Activated CD4-positive, alpha-beta memory T cell treated with anti-CD3 and anti-CD28 coated beads, Interleukin-2, amount 10 ng/mL, durations not matched to agents 7 days and 5 days (primary cell): ENCODE results near the gene SGMS1. TPM values are rescaled to one million over a fixed set of nuclear protein-coding genes. Genes with fewer than 3 reads are reported as not detected.
"Not testable (repeated sequence)": the region's sequence is repeated elsewhere in the genome, so short reads cannot be mapped to it uniquely, and the experiment has no call there.

Experiments
- CTCF ChIA-PET: fragments of 350-600 bp; sonication (Branson Sonifier 250); formaldehyde crosslinking; loops from one replicate; lab custom pipeline; 2021; ENCODE audit warnings: antibody characterized with exemption, inconsistent platforms; lab: Charles Lee
- POLR2A ChIA-PET: fragments of 350-600 bp; sonication (Branson Sonifier 250); formaldehyde crosslinking; loops from one replicate; lab custom pipeline; 2021; ENCODE audit warnings: antibody characterized with exemption; lab: Charles Lee
- DNase-seq: peaks from one replicate; pipeline ENCODE4 v3.0.0-alpha.2; 2020
- H3K27ac Mint-ChIP-seq: one replicate; pipeline ENCODE4 v1.8.0; 2021; ENCODE audit warnings: mild to moderate bottlenecking, mixed read lengths
- H3K27me3 Mint-ChIP-seq: one replicate; pipeline ENCODE4 v1.8.0; 2021; ENCODE audit warnings: mixed read lengths
- H3K36me3 Mint-ChIP-seq: one replicate; pipeline ENCODE4 v1.8.0; 2021; ENCODE audit warnings: low read depth, mixed read lengths
- H3K4me1 Mint-ChIP-seq: one replicate; pipeline ENCODE4 v1.8.0; 2021; ENCODE audit warnings: mixed read lengths
- H3K4me3 Mint-ChIP-seq: one replicate; pipeline ENCODE4 v1.8.0; 2021; ENCODE audit warnings: mild to moderate bottlenecking, mixed read lengths
- H3K9me3 Mint-ChIP-seq: one replicate; pipeline ENCODE4 v1.8.0; 2021; ENCODE audit warnings: mixed read lengths
- total RNA-seq, 2 experiments: library from RNA; stranded (reverse); gene quantifications; one replicate each; pipeline ENCODE4 v1.2.3, GENCODE V29; 2021

Gene SGMS1
- total RNA-seq, 2 experiments from 2014 or later, result 18.9 to 19.9 TPM

DNA sequence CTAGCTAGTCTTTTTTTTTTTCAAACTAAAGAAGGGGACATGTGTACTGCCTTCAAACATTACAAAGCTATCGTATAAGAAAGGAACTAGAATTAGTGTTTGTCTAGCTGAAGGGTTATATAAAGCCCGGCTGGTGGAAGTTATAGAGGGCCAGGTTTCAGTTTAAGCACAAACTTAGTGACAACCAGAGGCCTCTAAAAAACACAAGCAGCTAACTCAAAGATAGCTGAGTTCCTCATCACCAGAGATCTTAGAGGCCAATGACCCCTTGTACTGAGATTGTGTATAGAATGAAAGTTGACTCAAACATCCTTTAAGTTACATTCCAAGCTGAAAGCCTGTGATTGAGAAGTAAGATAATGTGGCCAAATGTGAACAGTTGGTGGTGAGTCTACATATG, 28.1 kb upstream of the SGMS1 start:
- POLR2A ChIA-PET, result interaction anchor here (0.8 to 1.4 kb wide), 2 partner anchors 15 to 27 kb away, joined by 3 read pairs; no protein-coding TSS in a partner anchor

DNA sequence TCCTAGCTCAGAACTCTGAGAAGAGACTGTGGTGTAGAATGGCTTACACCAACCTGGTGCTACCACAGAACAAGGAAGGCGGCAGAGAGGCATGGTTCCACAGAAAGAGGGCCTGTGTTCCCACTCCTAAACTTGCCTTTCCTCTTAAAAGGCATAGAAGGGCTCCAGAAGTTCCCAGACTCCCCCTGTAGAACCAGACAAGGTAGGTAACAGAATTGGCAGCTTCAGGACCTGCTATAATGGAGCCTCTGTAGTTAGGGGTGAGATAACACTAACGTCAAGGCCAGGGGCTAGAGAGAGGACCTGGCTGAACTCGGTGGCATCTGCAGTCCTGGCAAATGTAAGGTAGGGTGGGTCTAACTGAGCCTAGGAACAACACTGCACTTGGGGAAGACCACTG, 26.7 kb upstream of the SGMS1 start:
- Mint-ChIP-seq H3K4me1 (peaks cover 16% of the 10 kb centered on the region), H3K4me3 (no peak overlapping the region), H3K9me3 (no peaks in the 10 kb centered on the region), H3K36me3 (no peaks in the 10 kb centered on the region), H3K27ac (no peak overlapping the region), H3K27me3 (peaks cover 16% of the 10 kb centered on the region)
- ChIA-PET POLR2A (no interaction called here), CTCF (no interaction called here)
- no peak for DNase-seq

More for the DNA sequence above, 28.1 kb upstream of the SGMS1 start:
- Mint-ChIP-seq H3K27me3 (peaks cover 14% of the 10 kb centered on the region), H3K4me1 (peaks cover 16% of the 10 kb centered on the region), H3K36me3 (no peaks in the 10 kb centered on the region), H3K4me3 (no peak overlapping the region), H3K27ac (no peak overlapping the region), H3K9me3 (no peaks in the 10 kb centered on the region)
- CTCF ChIA-PET, result interaction anchor here (0.8 to 1.5 kb wide), 3 partner anchors 12 to 30 kb away, joined by 3 to 7 read pairs (median 7); no protein-coding TSS in a partner anchor
- no peak for DNase-seq

- DNase-seq, result no peak
- peaks cover 10% of the 10 kb centered on the region for H3K27me3 Mint-ChIP-seq
- ChIA-PET POLR2A (no interaction called here), CTCF (no interaction called here)
- H3K4me3 Mint-ChIP-seq, result no peak overlapping the region
- peaks cover 14% of the 10 kb centered on the region for H3K4me1 Mint-ChIP-seq
- H3K27ac Mint-ChIP-seq, result no peak overlapping the region
- H3K9me3 Mint-ChIP-seq, result no peaks in the 10 kb centered on the region
- H3K36me3 Mint-ChIP-seq, result no peaks in the 10 kb centered on the region
These were observed 25.1 kb upstream of the SGMS1 start for GRCh38 chr10:50648935-50649227.

GRCh38 chr10:50648089-50648934, 24.6 kb upstream of the SGMS1 start:
- no peak for DNase-seq
- H3K4me3 Mint-ChIP-seq, result no peak overlapping the region
- ChIA-PET POLR2A (no interaction called here), CTCF (interaction anchor here (2.1 kb wide), 1 partner anchor 11 kb away, joined by 8 read pairs; no protein-coding TSS in a partner anchor)
- no peak overlapping the region for H3K27ac Mint-ChIP-seq
- no peaks in the 10 kb centered on the region for H3K9me3 Mint-ChIP-seq
- H3K4me1 Mint-ChIP-seq, result peaks cover 8% of the 10 kb centered on the region
- H3K36me3 Mint-ChIP-seq, result no peaks in the 10 kb centered on the region
- peaks cover 9% of the 10 kb centered on the region for H3K27me3 Mint-ChIP-seq

DNA sequence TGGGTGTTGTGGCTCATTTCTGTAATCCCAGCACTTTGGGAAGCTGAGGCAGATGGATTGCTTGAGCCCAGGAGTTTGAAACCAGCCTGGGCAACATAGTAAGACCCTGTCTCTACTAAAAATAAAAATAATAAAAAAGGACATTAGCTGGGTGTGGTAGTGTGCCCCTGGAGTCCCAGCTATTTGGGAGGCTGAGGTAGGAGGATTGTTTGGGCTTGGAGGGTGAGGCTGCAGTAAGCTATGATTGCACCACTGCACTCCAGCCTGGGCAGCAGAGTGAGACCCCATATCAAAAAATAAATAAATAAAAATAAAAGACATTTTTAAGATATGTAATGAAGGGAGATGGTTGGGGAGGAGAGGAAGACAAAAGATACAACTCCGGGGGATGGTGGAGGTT, 23.6 kb upstream of the SGMS1 start:
- H3K27ac Mint-ChIP-seq, DNase-seq, H3K4me3 Mint-ChIP-seq, H3K36me3 Mint-ChIP-seq, H3K9me3 Mint-ChIP-seq, H3K4me1 Mint-ChIP-seq, POLR2A ChIA-PET: not testable (repeated sequence)
- CTCF ChIA-PET, result interaction anchor here (0.6 to 2.1 kb wide), 2 partner anchors 10 to 243 kb away, joined by 3 to 8 read pairs; no protein-coding TSS in a partner anchor
- H3K27me3 Mint-ChIP-seq, result peaks cover 15% of the 10 kb centered on the region

DNA sequence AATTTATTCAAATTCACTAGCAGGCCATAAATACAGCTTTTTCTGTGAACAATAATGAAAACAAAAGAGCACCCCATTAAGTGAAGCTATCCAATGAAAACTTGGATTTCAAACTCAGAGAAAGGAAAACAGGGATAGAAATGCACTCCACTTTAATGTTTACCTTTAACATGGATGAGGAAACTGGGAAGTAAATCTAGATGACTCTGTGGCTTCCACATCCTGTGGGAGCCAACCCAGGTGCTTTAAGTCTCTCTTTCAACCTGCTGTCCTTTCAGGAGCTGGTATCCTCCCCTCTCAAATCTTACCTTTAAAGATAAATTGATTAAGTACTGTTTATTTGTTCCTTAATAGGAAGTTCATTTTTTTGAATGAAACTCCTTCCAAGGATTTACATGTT, 21.5 kb upstream of the SGMS1 start:
- DNase-seq, result no peak
- POLR2A ChIA-PET, result interaction anchor here (0.9 kb wide), 1 partner anchor 8 kb away, joined by 3 read pairs; no protein-coding TSS in a partner anchor
- CTCF ChIA-PET, result interaction anchor here (0.8 to 1.1 kb wide), 2 partner anchors 8 to 9 kb away, joined by 3 to 4 read pairs; no protein-coding TSS in a partner anchor
- Mint-ChIP-seq H3K36me3 (no peaks in the 10 kb centered on the region), H3K4me1 (peaks cover 1% of the 10 kb centered on the region), H3K27ac (no peak overlapping the region), H3K9me3 (no peaks in the 10 kb centered on the region), H3K27me3 (peaks cover 23% of the 10 kb centered on the region), H3K4me3 (no peak overlapping the region)

- no peak for DNase-seq
- Mint-ChIP-seq H3K27ac (no peak overlapping the region), H3K4me1 (peaks cover 16% of the 10 kb centered on the region), H3K27me3 (peaks cover 41% of the 10 kb centered on the region), H3K4me3 (no peak overlapping the region), H3K9me3 (no peaks in the 10 kb centered on the region), H3K36me3 (no peaks in the 10 kb centered on the region)
- POLR2A ChIA-PET, result no interaction called here
- CTCF ChIA-PET, result no interaction called here
These were observed 17.9 kb upstream of the SGMS1 start for GRCh38 chr10:50641626-50642025.

DNA sequence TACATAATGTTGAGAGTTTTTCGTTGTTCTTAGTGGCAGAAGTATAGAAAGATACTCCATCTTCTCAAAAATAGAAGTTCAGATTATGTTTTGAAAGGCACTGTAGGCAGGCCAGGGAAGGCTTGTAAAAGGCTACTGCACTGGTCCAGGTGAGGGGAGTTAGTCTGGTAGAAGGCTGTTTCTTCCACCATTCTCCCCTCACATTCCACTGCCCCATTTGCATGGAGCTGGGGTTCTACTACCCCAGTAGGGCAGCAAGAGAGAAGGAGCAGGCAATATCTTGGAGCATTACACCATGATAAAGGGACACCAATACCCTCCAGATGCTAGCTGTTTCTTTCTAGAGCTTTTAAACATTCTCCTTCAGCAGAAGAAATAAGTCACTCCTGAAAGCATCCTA, 16.5 kb upstream of the SGMS1 start:
- DNase-seq, result no peak
- Mint-ChIP-seq H3K4me3 (no peak overlapping the region), H3K36me3 (no peaks in the 10 kb centered on the region), H3K27ac (no peak overlapping the region), H3K9me3 (no peaks in the 10 kb centered on the region), H3K4me1 (peaks cover 30% of the 10 kb centered on the region), H3K27me3 (peaks cover 48% of the 10 kb centered on the region)
- ChIA-PET CTCF (no interaction called here), POLR2A (interaction anchor here (2.2 kb wide), 1 partner anchor 16 kb away, joined by 6 read pairs; no protein-coding TSS in a partner anchor)

DNA sequence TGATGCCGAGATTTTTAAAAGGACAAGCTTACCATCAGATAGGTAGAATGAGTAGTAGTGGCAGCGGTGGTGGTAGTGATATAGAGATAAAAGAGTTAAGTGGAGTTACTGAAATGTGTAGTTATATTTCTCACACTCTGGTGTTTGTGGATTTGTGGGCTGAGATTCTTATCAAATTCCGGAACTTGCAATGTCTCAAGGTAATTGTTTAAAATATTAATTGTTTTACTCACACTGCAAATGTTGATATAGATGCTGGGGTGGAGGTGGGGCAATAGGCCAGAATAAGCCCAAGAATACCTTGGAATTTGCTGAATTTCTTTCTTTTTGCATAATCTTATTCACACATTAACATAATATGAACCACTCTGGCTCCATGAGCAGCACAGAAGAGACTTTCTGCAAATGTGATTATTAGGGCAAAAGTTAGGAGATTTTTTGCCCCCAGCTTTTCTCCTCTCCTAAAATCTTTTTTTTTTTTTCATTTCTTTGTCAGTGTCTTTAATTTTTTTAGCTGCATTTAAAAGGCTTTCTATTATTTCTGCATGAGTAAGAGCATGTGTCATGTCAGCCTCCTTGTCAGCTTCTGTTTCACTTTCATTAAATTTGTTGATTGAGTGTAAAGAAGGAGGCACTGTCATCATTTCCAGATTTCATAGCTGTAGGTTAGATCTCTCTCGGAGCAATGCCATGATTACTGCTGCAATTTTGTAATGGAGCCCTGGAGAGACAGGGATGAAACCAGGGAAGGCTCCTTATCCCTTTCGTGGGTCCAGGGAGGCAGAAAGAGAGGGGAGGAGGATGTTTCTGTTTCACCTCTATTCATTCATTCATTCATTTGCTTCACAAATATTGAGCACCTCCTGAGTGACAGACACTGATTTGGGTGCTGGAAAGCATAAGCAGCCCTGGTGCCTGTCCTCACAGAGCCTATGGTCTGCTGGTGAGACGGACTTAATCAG, 13.1 kb upstream of the SGMS1 start:
- Mint-ChIP-seq H3K36me3 (no peaks in the 10 kb centered on the region), H3K4me1 (peaks cover 34% of the 10 kb centered on the region), H3K27me3 (peaks cover 63% of the 10 kb centered on the region), H3K4me3 (peak overlapping the region; percentile 45), H3K9me3 (no peaks in the 10 kb centered on the region), H3K27ac (peak overlapping the region; percentile 34)
- ChIA-PET POLR2A (interaction anchor here (0.7 to 4.0 kb wide), 14 partner anchors 9 to 240 kb away, joined by 3 to 53 read pairs (median 6); partner anchors contain the start of gene SGMS1), CTCF (interaction anchor here (1.2 to 3.7 kb wide), 8 partner anchors 8 to 215 kb away, joined by 3 to 12 read pairs (median 6); no protein-coding TSS in a partner anchor)
- DNase-seq, result peak; percentile 55

- DNase-seq, result no peak
- Mint-ChIP-seq H3K9me3 (no peaks in the 10 kb centered on the region), H3K27ac (no peak overlapping the region), H3K36me3 (no peaks in the 10 kb centered on the region), H3K4me3 (peak overlapping the region; percentile 3), H3K27me3 (peaks cover 64% of the 10 kb centered on the region), H3K4me1 (peaks cover 34% of the 10 kb centered on the region)
- CTCF ChIA-PET, result interaction anchor here (1.4 to 3.7 kb wide), 3 partner anchors 9 to 25 kb away, joined by 3 to 12 read pairs (median 4); no protein-coding TSS in a partner anchor
- POLR2A ChIA-PET, result interaction anchor here (3.2 to 4.0 kb wide), 3 partner anchors 9 to 127 kb away, joined by 15 to 53 read pairs (median 23); partner anchors contain the start of gene SGMS1
These were observed 11.5 kb upstream of the SGMS1 start for GRCh38 chr10:50635286-50635685.

GRCh38 chr10:50634479-50634878, 10.7 kb upstream of the SGMS1 start:
- H3K4me1 Mint-ChIP-seq, result peaks cover 39% of the 10 kb centered on the region
- no peaks in the 10 kb centered on the region for H3K9me3 Mint-ChIP-seq
- no peak overlapping the region for H3K27ac Mint-ChIP-seq
- ChIA-PET CTCF (interaction anchor here (3.7 kb wide), 1 partner anchor 10 kb away, joined by 12 read pairs; no protein-coding TSS in a partner anchor), POLR2A (interaction anchor here (3.7 to 4.0 kb wide), 2 partner anchors 8 to 126 kb away, joined by 15 to 53 read pairs; partner anchors contain the start of gene SGMS1)
- no peak for DNase-seq
- H3K36me3 Mint-ChIP-seq, result no peaks in the 10 kb centered on the region
- no peak overlapping the region for H3K4me3 Mint-ChIP-seq
- H3K27me3 Mint-ChIP-seq, result peaks cover 60% of the 10 kb centered on the region

- POLR2A ChIA-PET, result no interaction called here
- peaks cover 28% of the 10 kb centered on the region for H3K4me1 Mint-ChIP-seq
- H3K27ac Mint-ChIP-seq, result no peak overlapping the region
- no peaks in the 10 kb centered on the region for H3K9me3 Mint-ChIP-seq
- CTCF ChIA-PET, result no interaction called here
- DNase-seq, result no peak
- H3K27me3 Mint-ChIP-seq, result peaks cover 52% of the 10 kb centered on the region
- no peak overlapping the region for H3K4me3 Mint-ChIP-seq
- peaks cover 4% of the 10 kb centered on the region for H3K36me3 Mint-ChIP-seq
These were observed 7.3 kb upstream of the SGMS1 start for GRCh38 chr10:50631052-50631451.
